HepG2 (cell line): Measurements from ENCODE around the gene PAN2. TPM values are rescaled to one million over a fixed set of nuclear protein-coding genes. Genes with fewer than 3 reads are reported as not detected.

Source experiments
- FOXK2 ChIP-seq: fragments of 450-650 bp; IDR thresholded peaks from 2 replicates; pipeline ENCODE4 v1.6.1; 2016
- FOXP1 ChIP-seq, 2 experiments: fragments of 450-650 bp in 1 of 2; IDR thresholded peaks; 2 replicates each; pipeline ENCODE4 v1.6.1; 2017 to 2018; ENCODE audit warnings: antibody characterized with exemption in 1 of 2
- JUN ChIP-seq: sonication (generic); formaldehyde crosslinking; IDR thresholded peaks from 2 replicates; pipeline ENCODE4 v1.4.0; 2020; ENCODE audit warnings: mild to moderate bottlenecking, missing genetic modification reagents
- LCORL ChIP-seq, 2 experiments: fragments of 450-650 bp in 1 of 2; sonication (generic) in 1 of 2; formaldehyde crosslinking in 1 of 2; IDR thresholded peaks; 2 replicates each; pipeline versions ENCODE4 v1.5.0 to v1.6.1; 2017 to 2020; ENCODE audit warnings: antibody characterized with exemption in 1 of 2, missing genetic modification reagents in 1 of 2
- MXD4 ChIP-seq: IDR thresholded peaks from 2 replicates; pipeline ENCODE4 v1.6.1; 2016; ENCODE audit warnings: mild to moderate bottlenecking, missing biosample characterization, missing genetic modification reagents
- NCOA2 ChIP-seq: sonication (generic); formaldehyde crosslinking; IDR thresholded peaks from 2 replicates; pipeline ENCODE4 v1.8.0; 2022; ENCODE audit warnings: inconsistent platforms
- SNAPC2 ChIP-seq: sonication (generic); formaldehyde crosslinking; IDR thresholded peaks from 2 replicates; pipeline ENCODE4 v1.8.1; 2022; ENCODE audit warnings: mild to moderate bottlenecking, missing genetic modification reagents
- ZFP37 ChIP-seq: sonication (generic); formaldehyde crosslinking; IDR thresholded peaks from 2 replicates; pipeline ENCODE4 v1.4.0; 2020; ENCODE audit warnings: missing genetic modification reagents, borderline replicate concordance
- ZNF34 ChIP-seq: sonication (generic); formaldehyde crosslinking; IDR thresholded peaks from 2 replicates; pipeline ENCODE4 v1.4.0; 2020; ENCODE audit warnings: mild to moderate bottlenecking, missing genetic modification reagents, borderline replicate concordance
- ZNF557 ChIP-seq: sonication (generic); formaldehyde crosslinking; IDR thresholded peaks from 2 replicates; pipeline ENCODE4 v1.4.0; 2020; ENCODE audit warnings: missing genetic modification reagents
- ZNF567 ChIP-seq: sonication (generic); formaldehyde crosslinking; IDR thresholded peaks from 2 replicates; pipeline ENCODE4 v1.8.1; 2023; ENCODE audit warnings: mild to moderate bottlenecking, missing genetic modification reagents, borderline replicate concordance
- ZNF644 ChIP-seq: IDR thresholded peaks from 2 replicates; pipeline ENCODE4 v1.6.1; 2016; ENCODE audit warnings: low read depth
- ZNF678 ChIP-seq: sonication (generic); formaldehyde crosslinking; IDR thresholded peaks from 2 replicates; pipeline ENCODE4 v1.4.0; 2020; ENCODE audit warnings: mild to moderate bottlenecking, missing genetic modification reagents
- ZSCAN12 ChIP-seq: sonication (generic); formaldehyde crosslinking; IDR thresholded peaks from 2 replicates; pipeline ENCODE4 v1.9.0; 2021; ENCODE audit warnings: mild to moderate bottlenecking, missing genetic modification reagents
- polyA plus RNA-seq, 8 experiments: library from polyadenylated mRNA; depleted of rRNA in 3 of 8; stranded (reverse) in 7 of 8; unstranded in 1 of 8; fragments of >200 nt; fragmentation: Illumina TruSeq in 4 of 8; extraction: Trizol in 4 of 8; gene quantifications; 2 replicates each; pipeline versions ENCODE4 v1.2.1 to v1.2.3, GENCODE V29; 2011 to 2016; ENCODE audit warnings: low read depth in 4 of 8, missing spikeins in 1 of 8, mixed read lengths in 1 of 8; ENCODE audit not compliant: insufficient read depth in 1 of 8
- total RNA-seq, 5 experiments: library from RNA; depleted of rRNA; stranded (reverse); fragments of >200 nt; fragmentation: Illumina TruSeq; extraction: Trizol; gene quantifications; 2 replicates each; pipeline ENCODE4 v1.2.3, GENCODE V29; 2016; ENCODE audit warnings: low read depth in 1 of 5
- TF ChIP-seq, protein P1 (sequence below): sonication (generic); formaldehyde crosslinking; IDR thresholded peaks from 2 replicates; pipeline ENCODE4 v1.9.0; 2021; ENCODE audit warnings: missing genetic modification reagents, borderline replicate concordance
- TF ChIP-seq, protein P2 (sequence below): sonication (generic); formaldehyde crosslinking; IDR thresholded peaks from 2 replicates; pipeline ENCODE4 v1.4.0; 2020; ENCODE audit warnings: missing genetic modification reagents
- TF ChIP-seq, protein P3 (sequence below): sonication (generic); formaldehyde crosslinking; IDR thresholded peaks from 2 replicates; pipeline ENCODE4 v1.4.0; 2020; ENCODE audit warnings: missing genetic modification reagents, borderline replicate concordance
- TF ChIP-seq, protein P4 (sequence below): sonication (generic); formaldehyde crosslinking; IDR thresholded peaks from 2 replicates; pipeline ENCODE4 v1.5.1; 2020; ENCODE audit warnings: mild to moderate bottlenecking, moderate library complexity, missing genetic modification reagents

PAN2 gene
- total and polyA plus RNA-seq, 2 of the 13 experiments (the other 11 are each of a cell fraction or from before 2014, with no cell fraction given), result 27.2 to 61.1 TPM

DNA sequence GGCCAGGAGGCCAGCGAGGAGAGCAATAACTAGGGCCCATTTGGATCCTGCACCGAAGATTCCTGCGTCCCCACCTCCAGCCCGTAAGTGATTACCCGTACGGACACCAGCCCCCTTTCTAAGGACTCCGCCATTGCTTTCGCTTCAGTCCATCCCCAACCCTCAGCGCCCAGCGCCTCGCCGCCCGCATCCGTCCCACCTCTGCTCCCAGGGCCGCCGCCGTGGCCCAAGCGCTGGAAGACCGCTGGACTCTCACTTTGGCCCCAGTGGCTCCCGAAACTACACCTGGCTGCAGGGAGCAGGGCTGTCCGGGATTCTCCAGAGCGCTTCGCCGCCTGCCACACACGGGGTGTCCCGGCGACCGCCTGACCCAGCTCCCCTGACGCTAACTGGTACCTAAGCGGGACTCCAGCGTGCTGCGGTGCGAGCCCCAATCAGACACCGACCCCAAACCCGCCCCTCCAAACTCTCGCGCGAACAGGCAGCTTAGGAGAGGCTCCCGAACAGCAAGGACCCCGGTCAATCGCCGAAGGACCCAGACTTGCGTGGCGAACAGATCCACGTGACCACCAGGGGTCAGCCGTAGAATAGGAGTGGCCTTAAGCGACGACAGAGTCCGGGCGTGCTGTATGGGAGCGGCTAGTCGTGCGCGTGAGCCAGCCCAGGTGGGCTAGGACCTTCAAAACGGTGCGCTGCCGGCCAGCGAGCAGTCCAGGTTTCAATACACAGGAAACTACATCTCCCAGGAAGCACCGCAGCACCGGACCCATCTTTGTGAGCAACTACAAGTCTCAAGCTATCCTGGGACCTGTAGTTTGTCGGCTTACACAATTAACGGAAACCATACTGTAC, 18.0 kb downstream of the PAN2 start, which contains the start of gene CNPY2 (continued):
- TF ChIP-seq FOXP1 (IDR thresholded peaks at IDR 0.05), result no peak
- TF ChIP-seq FOXP1 (CRISPR knock-in tag; IDR thresholded peaks at IDR 0.05), result no peak
- TF ChIP-seq MXD4 (CRISPR knock-in tag), result peak; percentile 66; the same call in 1 of the 2 replicates
- peak; percentile 75; the same call in 1 of the 2 replicates for TF ChIP-seq ZNF557
- no peak for TF ChIP-seq ZNF567 (CRISPR knock-in tag)
- TF ChIP-seq, protein P1, sequence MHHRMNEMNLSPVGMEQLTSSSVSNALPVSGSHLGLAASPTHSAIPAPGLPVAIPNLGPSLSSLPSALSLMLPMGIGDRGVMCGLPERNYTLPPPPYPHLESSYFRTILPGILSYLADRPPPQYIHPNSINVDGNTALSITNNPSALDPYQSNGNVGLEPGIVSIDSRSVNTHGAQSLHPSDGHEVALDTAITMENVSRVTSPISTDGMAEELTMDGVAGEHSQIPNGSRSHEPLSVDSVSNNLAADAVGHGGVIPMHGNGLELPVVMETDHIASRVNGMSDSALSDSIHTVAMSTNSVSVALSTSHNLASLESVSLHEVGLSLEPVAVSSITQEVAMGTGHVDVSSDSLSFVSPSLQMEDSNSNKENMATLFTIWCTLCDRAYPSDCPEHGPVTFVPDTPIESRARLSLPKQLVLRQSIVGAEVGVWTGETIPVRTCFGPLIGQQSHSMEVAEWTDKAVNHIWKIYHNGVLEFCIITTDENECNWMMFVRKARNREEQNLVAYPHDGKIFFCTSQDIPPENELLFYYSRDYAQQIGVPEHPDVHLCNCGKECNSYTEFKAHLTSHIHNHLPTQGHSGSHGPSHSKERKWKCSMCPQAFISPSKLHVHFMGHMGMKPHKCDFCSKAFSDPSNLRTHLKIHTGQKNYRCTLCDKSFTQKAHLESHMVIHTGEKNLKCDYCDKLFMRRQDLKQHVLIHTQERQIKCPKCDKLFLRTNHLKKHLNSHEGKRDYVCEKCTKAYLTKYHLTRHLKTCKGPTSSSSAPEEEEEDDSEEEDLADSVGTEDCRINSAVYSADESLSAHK (CRISPR knock-in tag), result 0 out of 2 replicates have a peak, but pooled peaks have one; percentile 9
- TF ChIP-seq, protein P2, sequence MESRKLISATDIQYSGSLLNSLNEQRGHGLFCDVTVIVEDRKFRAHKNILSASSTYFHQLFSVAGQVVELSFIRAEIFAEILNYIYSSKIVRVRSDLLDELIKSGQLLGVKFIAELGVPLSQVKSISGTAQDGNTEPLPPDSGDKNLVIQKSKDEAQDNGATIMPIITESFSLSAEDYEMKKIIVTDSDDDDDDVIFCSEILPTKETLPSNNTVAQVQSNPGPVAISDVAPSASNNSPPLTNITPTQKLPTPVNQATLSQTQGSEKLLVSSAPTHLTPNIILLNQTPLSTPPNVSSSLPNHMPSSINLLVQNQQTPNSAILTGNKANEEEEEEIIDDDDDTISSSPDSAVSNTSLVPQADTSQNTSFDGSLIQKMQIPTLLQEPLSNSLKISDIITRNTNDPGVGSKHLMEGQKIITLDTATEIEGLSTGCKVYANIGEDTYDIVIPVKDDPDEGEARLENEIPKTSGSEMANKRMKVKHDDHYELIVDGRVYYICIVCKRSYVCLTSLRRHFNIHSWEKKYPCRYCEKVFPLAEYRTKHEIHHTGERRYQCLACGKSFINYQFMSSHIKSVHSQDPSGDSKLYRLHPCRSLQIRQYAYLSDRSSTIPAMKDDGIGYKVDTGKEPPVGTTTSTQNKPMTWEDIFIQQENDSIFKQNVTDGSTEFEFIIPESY (CRISPR knock-in tag), result no peak
- TF ChIP-seq SNAPC2, result no peak
- peak; percentile 86; the same call in 1 of the 2 replicates for TF ChIP-seq ZSCAN12 (CRISPR knock-in tag)
- TF ChIP-seq, protein P3, sequence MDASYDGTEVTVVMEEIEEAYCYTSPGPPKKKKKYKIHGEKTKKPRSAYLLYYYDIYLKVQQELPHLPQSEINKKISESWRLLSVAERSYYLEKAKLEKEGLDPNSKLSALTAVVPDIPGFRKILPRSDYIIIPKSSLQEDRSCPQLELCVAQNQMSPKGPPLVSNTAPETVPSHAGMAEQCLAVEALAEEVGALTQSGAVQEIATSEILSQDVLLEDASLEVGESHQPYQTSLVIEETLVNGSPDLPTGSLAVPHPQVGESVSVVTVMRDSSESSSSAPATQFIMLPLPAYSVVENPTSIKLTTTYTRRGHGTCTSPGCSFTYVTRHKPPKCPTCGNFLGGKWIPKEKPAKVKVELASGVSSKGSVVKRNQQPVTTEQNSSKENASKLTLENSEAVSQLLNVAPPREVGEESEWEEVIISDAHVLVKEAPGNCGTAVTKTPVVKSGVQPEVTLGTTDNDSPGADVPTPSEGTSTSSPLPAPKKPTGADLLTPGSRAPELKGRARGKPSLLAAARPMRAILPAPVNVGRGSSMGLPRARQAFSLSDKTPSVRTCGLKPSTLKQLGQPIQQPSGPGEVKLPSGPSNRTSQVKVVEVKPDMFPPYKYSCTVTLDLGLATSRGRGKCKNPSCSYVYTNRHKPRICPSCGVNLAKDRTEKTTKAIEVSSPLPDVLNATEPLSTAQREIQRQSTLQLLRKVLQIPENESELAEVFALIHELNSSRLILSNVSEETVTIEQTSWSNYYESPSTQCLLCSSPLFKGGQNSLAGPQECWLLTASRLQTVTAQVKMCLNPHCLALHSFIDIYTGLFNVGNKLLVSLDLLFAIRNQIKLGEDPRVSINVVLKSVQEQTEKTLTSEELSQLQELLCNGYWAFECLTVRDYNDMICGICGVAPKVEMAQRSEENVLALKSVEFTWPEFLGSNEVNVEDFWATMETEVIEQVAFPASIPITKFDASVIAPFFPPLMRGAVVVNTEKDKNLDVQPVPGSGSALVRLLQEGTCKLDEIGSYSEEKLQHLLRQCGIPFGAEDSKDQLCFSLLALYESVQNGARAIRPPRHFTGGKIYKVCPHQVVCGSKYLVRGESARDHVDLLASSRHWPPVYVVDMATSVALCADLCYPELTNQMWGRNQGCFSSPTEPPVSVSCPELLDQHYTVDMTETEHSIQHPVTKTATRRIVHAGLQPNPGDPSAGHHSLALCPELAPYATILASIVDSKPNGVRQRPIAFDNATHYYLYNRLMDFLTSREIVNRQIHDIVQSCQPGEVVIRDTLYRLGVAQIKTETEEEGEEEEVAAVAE (CRISPR knock-in tag), result no peak
- TF ChIP-seq ZNF678 (CRISPR knock-in tag), result peak; percentile 64; the same call in 1 of the 2 replicates
- peak; percentile 36; the same call in 1 of the 2 replicates for TF ChIP-seq ZNF34
- no peak for TF ChIP-seq JUN (CRISPR knock-in tag)
- TF ChIP-seq NCOA2 (CRISPR knock-in tag), result peak; percentile 54
- TF ChIP-seq FOXK2, result no peak; the same call in 1 of the 2 replicates
- TF ChIP-seq LCORL (IDR thresholded peaks at IDR 0.05), result no peak
- peak; percentile 91; the same call in 1 of the 2 replicates for TF ChIP-seq LCORL (CRISPR knock-in tag; IDR thresholded peaks at IDR 0.05)
- peak; percentile 83; the same call in 1 of the 2 replicates for TF ChIP-seq ZFP37 (CRISPR knock-in tag)
- TF ChIP-seq, protein P4, sequence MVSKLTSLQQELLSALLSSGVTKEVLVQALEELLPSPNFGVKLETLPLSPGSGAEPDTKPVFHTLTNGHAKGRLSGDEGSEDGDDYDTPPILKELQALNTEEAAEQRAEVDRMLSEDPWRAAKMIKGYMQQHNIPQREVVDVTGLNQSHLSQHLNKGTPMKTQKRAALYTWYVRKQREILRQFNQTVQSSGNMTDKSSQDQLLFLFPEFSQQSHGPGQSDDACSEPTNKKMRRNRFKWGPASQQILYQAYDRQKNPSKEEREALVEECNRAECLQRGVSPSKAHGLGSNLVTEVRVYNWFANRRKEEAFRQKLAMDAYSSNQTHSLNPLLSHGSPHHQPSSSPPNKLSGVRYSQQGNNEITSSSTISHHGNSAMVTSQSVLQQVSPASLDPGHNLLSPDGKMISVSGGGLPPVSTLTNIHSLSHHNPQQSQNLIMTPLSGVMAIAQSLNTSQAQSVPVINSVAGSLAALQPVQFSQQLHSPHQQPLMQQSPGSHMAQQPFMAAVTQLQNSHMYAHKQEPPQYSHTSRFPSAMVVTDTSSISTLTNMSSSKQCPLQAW, result peak; percentile 90; the same call in 1 of the 2 replicates
- TF ChIP-seq ZNF644 (CRISPR knock-in tag), result no peak
